ENCODE results near the gene RMND5A.

The RMND5A gene

DNA sequence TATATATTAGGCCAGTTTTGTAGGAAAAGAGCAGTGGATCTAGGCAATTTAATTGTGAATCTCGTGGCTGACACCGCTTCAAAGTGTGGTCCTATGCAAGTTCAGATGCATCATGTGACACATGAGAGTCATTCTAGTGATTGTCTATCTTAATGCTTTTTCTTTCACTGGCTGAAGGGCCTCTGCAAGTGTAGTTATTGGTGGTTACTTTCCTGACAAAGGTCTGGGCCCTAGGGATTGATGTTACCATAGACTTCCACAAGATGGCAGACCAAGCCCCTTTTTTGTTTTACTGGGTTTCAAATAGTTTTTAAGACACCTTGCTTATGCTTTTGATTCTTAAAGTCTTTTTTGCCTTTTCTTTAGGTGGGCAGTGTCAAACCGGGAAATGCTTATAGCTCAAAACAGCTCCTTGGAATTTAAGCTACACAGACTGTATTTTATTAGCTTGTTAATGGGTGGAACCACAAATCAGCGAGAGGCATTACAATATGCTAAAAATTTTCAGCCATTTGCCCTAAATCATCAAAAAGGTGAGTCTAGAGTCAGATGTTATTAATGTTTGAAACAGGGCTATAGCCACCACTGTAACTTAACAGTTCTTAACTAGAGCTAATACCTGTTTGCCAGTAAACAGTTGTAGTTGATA lies 44.7 kb downstream of the RMND5A start:
- peak in 1 of 2 donors; percentile 21 for DNase-seq (ENCODE audit: low read depth in 1 of 2, low spot score in 1 of 2)

DNA sequence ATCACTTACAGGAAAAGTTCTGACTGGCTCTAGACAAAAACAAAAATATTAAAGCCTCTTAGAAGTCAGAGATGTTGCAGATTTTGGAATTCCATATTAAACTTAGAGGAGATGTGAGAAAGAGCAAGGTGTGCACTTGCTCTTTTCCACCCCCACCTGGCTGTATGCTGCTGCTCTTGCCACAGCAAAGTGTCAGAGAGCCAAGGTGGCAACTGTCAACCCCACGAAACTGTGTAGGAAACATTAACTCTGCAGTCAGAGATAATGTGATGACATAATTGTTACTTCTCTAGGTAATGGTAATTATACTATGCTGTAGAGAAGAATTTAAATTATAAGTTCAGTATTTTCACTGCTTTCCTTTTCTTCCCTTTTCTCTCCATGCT lies 45.2 kb downstream of the RMND5A start:
- DNase-seq (ENCODE audit: low read depth in 1 of 2, low spot score in 1 of 2): no peak

GRCh38 chr2:86768189-86768949 lies 48.3 kb downstream of the RMND5A start:
- DNase-seq (ENCODE audit: low read depth in 1 of 2, low spot score in 1 of 2): no peak

DNA sequence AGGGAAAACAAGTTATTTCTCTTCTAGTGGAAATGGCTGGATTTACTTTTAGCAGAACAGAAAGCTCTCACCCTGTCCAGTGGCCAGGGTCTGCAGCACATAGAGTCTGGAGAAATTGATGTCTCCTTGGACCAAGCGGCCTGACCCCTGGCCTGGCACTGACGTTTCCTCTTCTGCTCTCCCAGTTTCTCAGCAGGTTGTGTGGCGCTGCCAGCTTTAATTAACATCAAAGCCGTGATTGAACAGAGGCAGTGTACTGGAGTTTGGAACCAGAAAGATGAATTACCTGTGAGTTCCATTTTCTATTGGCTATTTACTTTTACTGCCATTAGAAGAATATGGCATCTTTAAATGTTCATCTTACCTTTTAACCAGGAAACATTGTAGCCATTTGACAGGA lies 49.7 kb downstream of the RMND5A start:
- no peak for DNase-seq (ENCODE audit: low read depth in 1 of 2, low spot score in 1 of 2)

- DNase-seq (ENCODE audit: low read depth in 1 of 2, low spot score in 1 of 2): no peak
These were observed 50.8 kb downstream of the RMND5A start for GRCh38 chr2:86770816-86771301.

DNA sequence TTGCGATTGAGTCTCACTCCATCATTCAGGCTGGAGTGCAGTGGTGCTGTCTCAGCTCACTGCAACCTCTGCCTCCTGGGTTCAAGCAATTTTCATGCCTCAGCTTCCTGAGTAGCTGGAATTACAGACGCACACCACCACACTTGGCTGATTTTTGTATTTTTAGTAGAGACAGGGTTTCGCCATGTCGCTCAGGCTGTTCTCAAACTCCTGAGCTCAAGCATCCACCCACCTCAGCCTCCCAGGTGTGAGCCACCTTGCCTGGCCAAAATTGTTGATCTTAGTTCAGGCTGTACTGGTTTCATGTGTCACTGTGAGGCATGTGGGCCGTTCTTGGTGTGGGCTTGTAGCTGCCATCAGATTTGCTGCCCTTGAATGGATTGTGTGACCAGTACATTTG lies 52.5 kb downstream of the RMND5A start:
- no peak for DNase-seq (ENCODE audit: low read depth in 1 of 2, low spot score in 1 of 2)

- no peak for DNase-seq (ENCODE audit: low read depth in 1 of 2, low spot score in 1 of 2)
These were observed 54.8 kb downstream of the RMND5A start for GRCh38 chr2:86774862-86775261.

DNA sequence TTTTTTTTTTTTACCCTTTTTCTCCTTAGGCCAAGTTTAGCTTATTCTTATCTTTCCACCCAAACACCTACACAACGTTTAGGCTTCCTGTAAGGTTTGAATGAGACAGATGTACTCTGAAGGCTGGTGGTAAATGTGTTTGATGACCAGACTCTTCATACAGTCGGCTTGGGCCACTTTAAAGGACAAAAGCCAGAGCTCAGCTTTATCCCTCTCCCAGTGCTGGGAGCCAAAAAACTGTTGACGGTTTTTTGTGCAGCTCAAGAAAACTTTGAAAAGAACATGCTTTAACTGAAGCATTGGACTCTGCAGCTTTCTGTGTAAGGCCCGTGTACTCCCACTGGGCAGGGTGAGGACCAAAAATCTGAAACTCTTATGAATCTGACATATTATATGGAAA lies 55.2 kb downstream of the RMND5A start:
- no peak for DNase-seq (ENCODE audit: low read depth in 1 of 2, low spot score in 1 of 2)

DNA sequence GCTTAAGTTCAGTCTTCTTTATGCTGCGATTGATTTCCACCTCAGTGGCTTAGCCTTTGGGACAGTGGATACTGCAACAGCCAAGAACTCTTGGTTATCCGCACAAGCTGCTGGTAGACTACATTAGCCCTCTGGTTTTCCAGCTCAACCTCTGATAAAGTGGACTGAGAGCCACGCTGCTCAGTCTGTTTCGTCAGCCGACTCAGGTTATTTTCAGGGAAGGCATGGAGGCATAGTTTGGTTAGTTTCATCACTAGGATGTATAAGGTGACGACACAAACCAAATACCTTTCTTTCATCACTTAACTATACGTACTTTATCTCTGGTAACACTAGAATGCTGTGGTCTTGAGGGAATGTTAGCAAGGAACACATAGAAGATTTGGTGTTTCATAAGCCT lies 56.4 kb downstream of the RMND5A start:
- DNase-seq (ENCODE audit: low read depth in 1 of 2, low spot score in 1 of 2): no peak

DNA sequence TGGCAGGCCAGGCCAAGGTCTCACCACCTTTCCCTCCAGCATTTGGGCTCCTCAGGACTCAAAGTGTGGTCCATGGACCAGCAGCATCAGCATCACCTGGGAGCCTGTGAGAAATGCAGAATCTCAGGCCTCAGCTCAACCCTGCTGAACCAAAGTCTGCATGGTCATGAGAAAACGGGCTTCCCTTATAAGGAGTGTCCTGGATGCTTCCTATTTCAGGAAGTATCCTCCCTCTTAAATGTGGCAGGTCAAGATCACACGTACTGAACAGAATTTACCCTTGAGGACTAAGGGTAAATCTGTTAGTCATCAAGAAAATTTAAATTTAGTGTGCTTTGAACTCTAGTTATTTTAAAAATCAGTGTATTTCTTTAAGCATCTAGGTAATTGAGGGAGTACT lies 58.9 kb downstream of the RMND5A start:
- DNase-seq (ENCODE audit: low read depth in 1 of 2, low spot score in 1 of 2): no peak

DNA sequence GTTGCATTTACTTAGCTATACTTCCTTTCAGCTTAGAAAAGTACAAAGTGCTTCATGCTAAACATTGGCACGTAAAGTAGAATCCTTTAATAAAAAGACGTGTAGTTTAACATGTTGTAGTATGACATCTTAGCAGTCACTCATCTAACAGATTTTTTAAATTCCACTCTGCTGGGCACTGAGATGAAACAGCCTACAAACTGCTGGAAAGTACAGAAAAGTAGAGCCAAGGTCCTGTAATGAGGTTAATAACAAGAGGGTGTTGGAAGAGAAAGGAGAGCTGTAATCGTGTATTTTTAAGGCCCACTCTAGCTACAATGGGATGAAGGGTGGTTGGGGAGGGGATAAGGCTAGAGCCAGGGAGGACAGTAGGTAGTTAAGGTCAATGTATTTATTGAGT lies 59.9 kb downstream of the RMND5A start:
- no peak for DNase-seq (ENCODE audit: low read depth in 1 of 2, low spot score in 1 of 2)

DNA sequence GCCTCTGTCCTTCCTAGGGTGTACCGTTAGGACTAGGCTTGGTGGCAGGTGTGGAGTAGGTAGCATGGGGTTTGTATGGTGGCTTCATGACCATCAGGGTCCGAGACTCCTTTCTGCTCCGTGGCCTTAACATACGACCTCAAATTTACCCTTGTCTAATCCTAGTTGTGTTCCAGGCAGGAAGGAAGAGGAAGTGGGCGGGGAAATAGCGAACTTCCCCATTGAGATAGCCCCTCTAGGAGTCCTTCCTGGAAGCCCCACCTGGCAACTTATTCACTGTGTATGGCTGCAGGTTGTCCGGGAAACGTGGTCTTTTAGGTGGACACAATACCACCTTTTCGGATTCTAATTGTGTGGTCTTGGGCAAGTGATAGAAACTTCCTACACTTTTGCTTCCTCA lies 61.3 kb downstream of the RMND5A start:
- no peak for DNase-seq (ENCODE audit: low read depth in 1 of 2, low spot score in 1 of 2)

DNA sequence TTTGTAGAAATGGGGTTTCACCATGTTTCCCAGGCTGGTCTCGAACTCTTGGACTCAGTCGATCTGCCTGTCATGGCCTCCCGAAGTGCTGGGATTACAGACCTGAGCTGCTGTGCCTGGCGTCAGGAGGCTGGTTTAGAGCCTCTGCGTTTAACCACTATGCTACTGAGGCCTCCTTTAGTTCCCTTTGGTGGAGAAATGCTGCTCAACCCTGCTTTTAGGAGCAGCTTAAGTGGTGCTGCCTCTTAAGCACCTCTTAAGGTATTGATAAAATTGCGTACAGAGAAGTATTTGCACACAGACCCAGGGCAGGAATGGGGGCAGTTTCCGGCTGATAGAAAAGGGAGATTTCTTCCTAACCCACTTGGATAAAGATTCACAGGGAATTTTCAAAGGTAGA lies 62.7 kb downstream of the RMND5A start:
- no peak for DNase-seq (ENCODE audit: low read depth in 1 of 2, low spot score in 1 of 2)

DNA sequence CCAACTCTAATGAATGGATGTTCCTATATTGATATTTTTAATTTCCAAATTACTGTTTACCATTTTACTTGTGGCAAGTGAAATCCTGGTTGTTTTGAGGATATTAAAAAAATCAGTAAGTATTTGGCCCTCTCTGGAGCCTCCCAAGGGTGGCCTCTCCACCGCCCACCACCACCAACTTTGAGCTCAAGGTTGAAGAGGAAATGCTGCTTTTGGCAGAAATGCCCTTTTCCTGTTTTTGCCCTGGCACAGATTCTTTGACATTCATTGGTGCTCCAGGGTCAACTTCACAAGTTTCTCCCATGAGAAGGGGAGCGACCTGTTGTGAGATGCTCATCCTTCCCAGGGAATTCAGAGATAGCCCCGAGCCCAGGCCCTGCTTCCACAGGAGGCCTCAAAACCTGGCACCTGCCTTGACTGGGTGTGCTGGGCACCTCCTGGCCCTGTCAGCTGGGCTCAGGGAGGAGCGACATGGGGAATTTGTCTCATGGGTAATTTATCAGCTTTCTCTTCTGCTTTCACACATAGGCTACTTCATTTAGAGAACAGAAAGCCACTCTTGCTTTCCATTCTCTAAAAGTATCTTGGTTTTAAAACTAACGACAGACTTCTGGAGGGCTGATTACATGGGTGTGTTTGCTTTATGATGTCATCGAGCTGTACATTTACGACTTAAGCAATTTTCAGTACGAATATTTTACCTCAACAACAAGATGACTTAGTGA lies 63.7 kb downstream of the RMND5A start:
- no peak for DNase-seq (ENCODE audit: low read depth in 1 of 2, low spot score in 1 of 2)

DNA sequence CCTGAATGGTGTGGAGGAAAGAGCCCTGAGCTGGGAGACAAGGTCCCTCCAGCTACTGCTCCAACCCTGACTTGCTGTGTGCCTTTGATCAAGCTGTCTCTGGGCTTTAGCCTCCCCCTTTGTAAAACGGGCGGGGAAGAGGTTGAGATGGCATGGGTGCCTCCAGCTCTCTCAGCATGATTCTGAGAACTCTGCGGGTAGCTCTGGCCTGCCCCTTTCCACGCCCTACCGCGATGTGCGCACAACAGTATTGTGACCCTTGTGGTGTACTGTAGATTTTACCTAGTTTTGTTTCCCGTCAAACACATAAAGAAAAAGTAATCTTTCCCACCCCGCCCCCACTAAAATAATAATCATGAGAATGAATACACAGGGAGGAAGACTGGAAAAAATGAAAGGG lies 65.4 kb downstream of the RMND5A start:
- DNase-seq (ENCODE audit: low read depth in 1 of 2, low spot score in 1 of 2): no peak

DNA sequence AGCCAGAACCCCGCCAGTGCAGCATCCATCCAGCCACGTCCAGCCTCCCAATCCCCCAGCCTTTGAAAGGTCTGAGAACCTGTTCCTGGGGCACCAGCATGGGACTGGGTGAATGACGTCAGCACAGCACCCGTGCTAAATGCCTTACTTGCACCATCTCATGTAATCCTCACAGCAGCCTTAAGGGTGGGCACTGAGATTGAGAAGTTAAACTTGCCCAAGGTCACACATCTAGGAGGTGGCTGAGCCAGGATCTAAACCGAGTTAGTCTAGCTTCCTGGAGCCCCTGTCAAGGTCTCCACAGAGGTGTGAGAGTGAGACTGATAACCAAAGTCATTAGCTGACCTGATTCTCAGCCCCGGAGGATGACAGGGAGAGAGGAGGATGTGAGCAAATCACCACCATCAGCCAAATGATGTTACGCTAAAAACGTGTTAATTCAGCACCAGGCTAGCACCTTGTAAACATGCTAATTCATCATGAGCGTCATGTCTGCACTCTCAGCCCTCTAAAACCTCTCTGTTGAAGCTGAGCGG lies 66.0 kb downstream of the RMND5A start:
- DNase-seq (ENCODE audit: low read depth in 1 of 2, low spot score in 1 of 2): no peak

DNA sequence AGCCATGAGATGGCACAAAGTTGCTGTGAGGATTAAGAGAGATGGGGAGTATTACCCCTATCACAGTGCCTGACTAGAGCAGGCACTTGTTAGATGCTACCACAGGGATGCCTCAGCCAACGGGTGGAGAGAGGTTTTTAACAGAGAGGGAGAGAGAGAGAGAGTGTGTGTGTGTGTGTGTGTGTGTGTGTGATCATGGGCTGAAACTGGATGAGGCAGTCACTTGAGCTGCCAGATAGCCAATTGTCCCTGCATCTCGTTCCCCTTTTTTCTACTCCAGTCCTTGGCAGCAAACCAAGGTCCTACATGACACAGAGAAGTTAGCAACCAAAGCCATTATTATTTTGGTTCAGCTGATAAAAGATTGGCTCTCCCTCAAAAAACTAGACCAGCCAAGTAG lies 67.6 kb downstream of the RMND5A start:
- DNase-seq (ENCODE audit: low read depth in 1 of 2, low spot score in 1 of 2): no peak

DNA sequence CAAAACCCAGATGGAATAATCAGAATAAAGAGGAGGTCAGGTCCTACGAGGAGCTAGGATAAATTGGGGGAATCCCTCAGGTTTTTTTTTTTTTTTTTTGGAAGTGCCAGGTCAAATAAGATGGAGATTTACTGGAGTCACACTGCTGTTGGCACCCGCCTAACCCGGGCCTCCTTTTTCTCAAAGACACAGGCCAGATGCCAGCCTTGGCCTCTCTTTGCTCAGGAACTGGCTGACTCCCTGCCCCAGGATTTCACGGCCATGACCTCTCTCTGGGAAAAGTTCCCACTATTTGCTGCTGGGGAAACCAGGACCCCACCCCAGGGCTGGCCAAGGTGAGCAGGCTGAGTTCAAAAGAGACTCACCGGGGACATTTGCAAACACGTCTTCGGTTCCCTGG lies 68.1 kb downstream of the RMND5A start:
- no peak for DNase-seq (ENCODE audit: low read depth in 1 of 2, low spot score in 1 of 2)

- DNase-seq (ENCODE audit: low read depth in 1 of 2, low spot score in 1 of 2): no peak
These were observed 69.0 kb downstream of the RMND5A start for GRCh38 chr2:86788881-86789686.

GRCh38 chr2:86789687-86790133 lies 69.6 kb downstream of the RMND5A start:
- no peak for DNase-seq (ENCODE audit: low read depth in 1 of 2, low spot score in 1 of 2)

- no peak for DNase-seq (ENCODE audit: low read depth in 1 of 2, low spot score in 1 of 2)
These were observed 70.1 kb downstream of the RMND5A start for GRCh38 chr2:86790134-86790675.

Data from activated CD4-positive, alpha-beta T cell treated with anti-CD3 and anti-CD28 coated beads, Interleukin-2, amount 50 U/mL, for 24 hours (primary cell).